ENCODE measurements around the gene ACAP2.

The ACAP2 gene

GRCh38 chr3:195453236-195453635 is 10.4 kb upstream of the ACAP2 start:
- TF ChIP-seq POLR2A (IDR thresholded peaks at IDR 0.05; ENCODE audit: extremely low read depth, insufficient read length) (no peak), MYC (IDR thresholded peaks at IDR 0.05; ENCODE audit: low read depth, low read length) (no peak), MAX (IDR thresholded peaks at IDR 0.05; ENCODE audit: low read depth, low read length) (no peak), CTCF (IDR thresholded peaks at IDR 0.05; ENCODE audit: low read depth, low read length) (no peak)
- DNase-seq (ENCODE audit: low read depth), result no peak
- no peak overlapping the region for H3K4me3 ChIP-seq (ENCODE audit: low read depth, low read length)

GRCh38 chr3:195451373-195452015 is 8.7 kb upstream of the ACAP2 start:
- no peak for TF ChIP-seq CTCF (IDR thresholded peaks at IDR 0.05; ENCODE audit: low read depth, low read length)
- TF ChIP-seq MAX (IDR thresholded peaks at IDR 0.05; ENCODE audit: low read depth, low read length), result no peak
- no peak for TF ChIP-seq MYC (IDR thresholded peaks at IDR 0.05; ENCODE audit: low read depth, low read length)
- no peak overlapping the region for H3K4me3 ChIP-seq (ENCODE audit: low read depth, low read length)
- no peak for DNase-seq (ENCODE audit: low read depth)

- peak; percentile 16 for DNase-seq (ENCODE audit: low read depth)
- no peak overlapping the region for H3K4me3 ChIP-seq (ENCODE audit: low read depth, low read length)
- TF ChIP-seq MAX (IDR thresholded peaks at IDR 0.05; ENCODE audit: low read depth, low read length), result no peak
- TF ChIP-seq POLR2A (IDR thresholded peaks at IDR 0.05; ENCODE audit: extremely low read depth, insufficient read length), result no peak
- TF ChIP-seq CTCF (IDR thresholded peaks at IDR 0.05; ENCODE audit: low read depth, low read length), result no peak
- peak; percentile 19; the same call in 1 of the 2 replicates for TF ChIP-seq MYC (IDR thresholded peaks at IDR 0.05; ENCODE audit: low read depth, low read length)
These were observed 8.0 kb upstream of the ACAP2 start for GRCh38 chr3:195450731-195451229.

GRCh38 chr3:195448205-195448875 is 5.5 kb upstream of the ACAP2 start:
- TF ChIP-seq MAX (IDR thresholded peaks at IDR 0.05; ENCODE audit: low read depth, low read length) (no peak), POLR2A (IDR thresholded peaks at IDR 0.05; ENCODE audit: extremely low read depth, insufficient read length) (no peak), MYC (IDR thresholded peaks at IDR 0.05; ENCODE audit: low read depth, low read length) (no peak)
- DNase-seq (ENCODE audit: low read depth), result no peak
- no peak overlapping the region for H3K4me3 ChIP-seq (ENCODE audit: low read depth, low read length)

GRCh38 chr3:195447201-195447600 is 4.4 kb upstream of the ACAP2 start:
- TF ChIP-seq CTCF (IDR thresholded peaks at IDR 0.05; ENCODE audit: low read depth, low read length) (no peak), MAX (IDR thresholded peaks at IDR 0.05; ENCODE audit: low read depth, low read length) (no peak), MYC (IDR thresholded peaks at IDR 0.05; ENCODE audit: low read depth, low read length) (no peak), POLR2A (IDR thresholded peaks at IDR 0.05; ENCODE audit: extremely low read depth, insufficient read length) (no peak)
- no peak for DNase-seq (ENCODE audit: low read depth)

GRCh38 chr3:195446359-195446758 is 3.5 kb upstream of the ACAP2 start:
- H3K4me3 ChIP-seq (ENCODE audit: low read depth, low read length), result no peak overlapping the region
- TF ChIP-seq CTCF (IDR thresholded peaks at IDR 0.05; ENCODE audit: low read depth, low read length) (no peak), MAX (IDR thresholded peaks at IDR 0.05; ENCODE audit: low read depth, low read length) (0 out of 2 replicates have a peak, but pooled peaks have one; percentile 9)
- no peak for DNase-seq (ENCODE audit: low read depth)

More at GRCh38 chr3:195447201-195447600, 4.4 kb upstream of the ACAP2 start:
- H3K4me3 ChIP-seq (ENCODE audit: low read depth, low read length), result no peak overlapping the region

All from NB4 (cell line).